Vagina (tissue), 2 donors: ENCODE data around the gene INHBE. TPM values are rescaled to one million over a fixed set of nuclear protein-coding genes. Genes with fewer than 3 reads are reported as not detected.
A peak's percentile ranks its signal among the peaks of the same experiment; 100 is the strongest.

Source experiments
- DNase-seq, 2 donors: peaks; one replicate each; pipeline ENCODE4 v3.0.0-alpha.2; 2017; ENCODE audit errors: extremely low spot score in 2 of 2
- H3K27ac ChIP-seq: fragments of 200-600 bp; sonication (generic); one replicate; pipeline ENCODE4 v1.5.1; 2019
- H3K27me3 ChIP-seq: fragments of 200-600 bp; sonication (generic); one replicate; pipeline ENCODE4 v1.5.1; 2019
- H3K36me3 ChIP-seq, 2 donors: fragments of 200-600 bp; sonication (generic); one replicate each; pipeline ENCODE4 v1.5.1; 2017 to 2019
- H3K4me1 ChIP-seq: fragments of 200-600 bp; sonication (generic); one replicate; pipeline ENCODE4 v1.5.1; 2019
- H3K4me3 ChIP-seq, 2 donors: fragments of 200-600 bp; sonication (generic); 1 replicate in 1 of 2; 2 replicates in 1 of 2; pipeline ENCODE4 v1.5.1; 2016 to 2019
- H3K9me3 ChIP-seq: fragments of 200-600 bp; sonication (generic); one replicate; pipeline ENCODE4 v1.5.1; 2019
- CTCF ChIP-seq, 3 experiments: fragments of 450-650 bp in 2 of 3; fragments of 200-600 bp in 1 of 3; sonication (generic) in 1 of 3; IDR thresholded peaks; one replicate each; pipeline ENCODE4 v1.5.1; 2017 to 2019; ENCODE audit warnings: antibody characterized with exemption in 3 of 3, mild to moderate bottlenecking in 2 of 3, moderate library complexity in 2 of 3
- POLR2A ChIP-seq, 2 donors: fragments of 450-650 bp; IDR thresholded peaks; one replicate each; pipeline ENCODE4 v1.6.1; 2017; ENCODE audit warnings: antibody characterized with exemption in 2 of 2, mild to moderate bottlenecking in 2 of 2, moderate library complexity in 2 of 2
- POLR2AphosphoS5 ChIP-seq, 2 donors: sonication (generic); formaldehyde crosslinking; IDR thresholded peaks; one replicate each; pipeline ENCODE4 v1.9.0; 2017; ENCODE audit warnings: antibody characterized with exemption in 2 of 2, mild to moderate bottlenecking in 2 of 2, low read depth in 1 of 2; ENCODE audit not compliant: insufficient read depth in 1 of 2
- intact Hi-C: fragments of 100-400 bp; cut with DNase I; formaldehyde crosslinking; loops from one replicate; pipeline ENCODE4 v1.15.1; 2023
- total RNA-seq: library from RNA; depleted of rRNA; stranded (reverse); fragments of >200 nt; gene quantifications from one replicate; pipeline ENCODE4 v1.2.3, GENCODE V29; 2016

The INHBE gene
- total RNA-seq, 1 donor from 2014 or later: not detected

GRCh38 chr12:57483466-57483865 is 28.4 kb downstream of the INHBE start:
- no peaks in the 10 kb centered on the region for H3K36me3 ChIP-seq
- H3K4me3 ChIP-seq: no peak overlapping the region
- no peaks in the 10 kb centered on the region for H3K27me3 ChIP-seq
- no peaks in the 10 kb centered on the region for H3K9me3 ChIP-seq
- no peak overlapping the region for H3K27ac ChIP-seq
- intact Hi-C loops: no loop called here
- no peak for DNase-seq
- H3K4me1 ChIP-seq: peaks cover 7% of the 10 kb centered on the region
- TF ChIP-seq POLR2A (IDR thresholded peaks at IDR 0.05): no peak
- no peak for TF ChIP-seq CTCF (IDR thresholded peaks at IDR 0.05)
- no peak for TF ChIP-seq POLR2AphosphoS5 (IDR thresholded peaks at IDR 0.05; ENCODE audit: insufficient read depth in 1 of 2, low read depth in 1 of 2)

DNA sequence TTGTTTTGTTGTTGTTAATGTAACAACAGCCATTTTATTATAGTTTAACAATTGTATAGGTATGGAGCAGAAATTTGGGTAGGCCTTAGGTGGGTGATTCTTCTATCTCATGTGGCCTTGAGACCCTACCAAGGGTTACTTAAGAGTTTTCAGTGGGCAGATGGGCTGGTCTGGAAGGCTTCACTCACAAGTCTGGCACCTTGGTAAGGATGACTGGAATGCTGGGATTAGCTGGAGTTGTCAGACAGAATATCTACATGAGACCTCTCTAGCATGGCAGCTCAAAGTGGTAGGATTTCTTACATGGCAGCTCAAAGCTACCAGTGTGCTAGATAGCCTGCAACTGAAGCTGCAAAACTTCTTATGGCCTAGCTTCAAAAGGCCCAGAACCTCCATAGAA is 30.6 kb downstream of the INHBE start:
- Histone ChIP-seq H3K27me3 (no peaks in the 10 kb centered on the region), H3K4me1 (peaks cover 18% of the 10 kb centered on the region), H3K36me3 (peaks cover 0 to 12% of the 10 kb centered on the region in 2 donors), H3K4me3 (no peak overlapping the region), H3K27ac (no peak overlapping the region), H3K9me3 (no peaks in the 10 kb centered on the region)
- intact Hi-C loops: no loop called here
- DNase-seq: no peak
- no peak for TF ChIP-seq POLR2A (IDR thresholded peaks at IDR 0.05)

DNA sequence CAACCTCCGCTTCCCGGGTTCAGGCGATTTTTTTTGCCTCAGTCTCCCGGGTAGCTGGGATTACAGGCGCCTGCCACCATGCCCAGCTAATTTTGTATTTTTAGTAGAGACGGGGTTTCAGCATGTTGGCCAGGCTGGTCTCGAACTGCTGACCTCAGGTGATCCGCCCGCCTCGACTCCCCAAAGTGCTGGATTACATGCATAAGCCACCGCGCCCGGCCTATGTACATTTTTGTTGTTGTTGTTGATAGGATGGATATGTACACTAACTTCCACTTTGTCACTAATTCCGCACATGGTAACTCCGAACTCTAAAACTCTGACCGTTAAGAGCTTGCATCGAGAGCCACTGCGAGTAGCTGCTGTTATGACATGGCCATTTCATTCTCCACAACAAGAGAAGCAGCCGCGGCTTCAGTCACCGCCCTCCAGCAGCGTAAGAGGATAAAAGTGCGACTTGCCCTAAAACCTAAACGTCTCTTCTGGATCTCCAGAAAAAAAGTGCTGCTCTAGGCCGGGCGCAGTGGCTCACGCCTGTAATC is 32.0 kb downstream of the INHBE start:
- Histone ChIP-seq H3K4me3 (peak overlapping the region; percentile 92 to 94), H3K9me3 (no peaks in the 10 kb centered on the region), H3K36me3 (peaks cover 0 to 26% of the 10 kb centered on the region in 2 donors), H3K27me3 (no peaks in the 10 kb centered on the region), H3K4me1 (peaks cover 18% of the 10 kb centered on the region), H3K27ac (no peak overlapping the region)
- DNase-seq: no peak
- intact Hi-C loops: no loop called here
- TF ChIP-seq POLR2AphosphoS5 (IDR thresholded peaks at IDR 0.05; ENCODE audit: insufficient read depth in 1 of 2, low read depth in 1 of 2): no peak
- TF ChIP-seq CTCF (IDR thresholded peaks at IDR 0.05): no peak
- no peak for TF ChIP-seq POLR2A (IDR thresholded peaks at IDR 0.05)

DNA sequence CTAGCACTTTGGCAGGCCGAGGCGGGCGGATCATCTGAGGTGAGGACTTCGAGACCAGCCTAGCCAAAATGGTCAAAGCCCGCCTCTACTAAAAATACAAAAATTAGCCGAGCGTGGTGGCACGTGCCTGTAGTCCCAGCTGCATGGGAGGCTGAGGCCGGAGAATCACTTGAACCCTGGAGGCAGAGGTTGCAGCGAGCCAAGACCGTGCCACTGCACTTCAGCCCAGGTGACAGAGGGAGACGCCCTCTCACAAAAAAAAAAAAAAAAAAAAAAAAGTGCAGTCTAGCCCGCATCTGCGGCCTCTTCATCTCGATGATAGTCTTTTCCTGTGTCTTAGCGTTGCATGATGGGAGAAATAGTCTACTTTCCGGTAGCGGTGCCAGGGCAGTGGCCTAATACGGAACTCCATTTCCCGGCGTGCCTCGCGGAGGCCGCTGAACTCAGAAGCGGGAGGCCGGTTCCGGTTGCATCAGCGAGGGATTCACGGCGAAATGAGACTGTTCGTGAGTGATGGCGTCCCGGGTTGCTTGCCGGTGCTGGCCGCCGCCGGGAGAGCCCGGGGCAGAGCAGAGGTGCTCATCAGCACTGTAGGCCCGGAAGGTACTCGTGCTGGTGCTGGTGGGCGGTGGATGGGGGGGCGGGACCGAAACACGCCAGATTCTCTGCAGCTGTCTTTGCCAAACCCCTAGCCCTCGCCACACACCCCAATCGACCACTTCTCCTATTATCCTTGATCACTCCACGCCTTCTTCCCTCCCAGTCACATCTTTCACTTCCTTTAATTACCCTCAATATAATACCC is 32.7 kb downstream of the INHBE start, which contains the start of gene MARS1:
MARS1 (plus strand) TSS at position 472 of the 805 bp plus-strand sequence; CDS start at position 495, 23 bp downstream.
- Histone ChIP-seq H3K36me3 (peaks cover 0 to 26% of the 10 kb centered on the region in 2 donors), H3K27ac (peak within 1 kb of the TSS; percentile 71), H3K4me3 (peak within 1 kb of the TSS; percentile 92 to 94), H3K9me3 (no peaks in the 10 kb centered on the region), H3K4me1 (peaks cover 18% of the 10 kb centered on the region), H3K27me3 (no peaks in the 10 kb centered on the region)
- intact Hi-C loops: no loop called here
- TF ChIP-seq POLR2A (IDR thresholded peaks at IDR 0.05) (peak in 1 of 2 donors; percentile 26), CTCF (IDR thresholded peaks at IDR 0.05) (peak; percentile 2 to 19 (median 10)), POLR2AphosphoS5 (IDR thresholded peaks at IDR 0.05; ENCODE audit: insufficient read depth in 1 of 2, low read depth in 1 of 2) (peak; percentile 88 to 100)
- peak in 1 of 2 donors; percentile 92 for DNase-seq

- Histone ChIP-seq H3K36me3 (peaks cover 0 to 26% of the 10 kb centered on the region in 2 donors), H3K4me1 (peaks cover 18% of the 10 kb centered on the region), H3K27me3 (no peaks in the 10 kb centered on the region), H3K27ac (peak overlapping the region; percentile 71), H3K4me3 (peak overlapping the region; percentile 92 to 94), H3K9me3 (no peaks in the 10 kb centered on the region)
- DNase-seq: no peak
- TF ChIP-seq POLR2AphosphoS5 (IDR thresholded peaks at IDR 0.05; ENCODE audit: insufficient read depth in 1 of 2, low read depth in 1 of 2) (no peak), CTCF (IDR thresholded peaks at IDR 0.05) (no peak), POLR2A (IDR thresholded peaks at IDR 0.05) (no peak)
- intact Hi-C loops: no loop called here
These were observed 33.5 kb downstream of the INHBE start for GRCh38 chr12:57488402-57489156.
